Spleen (tissue), 7 donors: ENCODE results near the gene MATCAP1.

Experiments
- POLR2A ChIP-seq, 3 donors: fragments of 450-650 bp; IDR thresholded peaks; one replicate each; pipeline ENCODE4 v1.5.1; 2017; ENCODE audit warnings: antibody characterized with exemption in 3 of 3, mild to moderate bottlenecking in 1 of 3
- POLR2AphosphoS5 ChIP-seq, 3 donors: sonication (generic); formaldehyde crosslinking; IDR thresholded peaks; one replicate each; pipeline ENCODE4 v1.5.1; 2017; ENCODE audit warnings: antibody characterized with exemption in 3 of 3
- TF ChIP-seq, protein P1 (sequence below), 11 experiments: fragments of 200-600 bp in 7 of 11; fragments of 450-650 bp in 4 of 11; sonication (generic) in 4 of 11; IDR thresholded peaks in 8 of 11; conservative IDR thresholded peaks in 3 of 11; 1 replicate in 7 of 11; 2 replicates in 4 of 11; pipeline versions ENCODE4 v1.4.0 to v1.8.0; 2016 to 2021; ENCODE audit warnings: antibody characterized with exemption in 11 of 11, inconsistent platforms in 4 of 11, mild to moderate bottlenecking in 1 of 11
- donor health status: DM: no; HTN: no; CAD: no; lungs with moderate emphysema.
- donor health status: DM: no; HTN: no; CAD: no.
- donor health status: DM: no; HTN: no; CAD: no.

DNA sequence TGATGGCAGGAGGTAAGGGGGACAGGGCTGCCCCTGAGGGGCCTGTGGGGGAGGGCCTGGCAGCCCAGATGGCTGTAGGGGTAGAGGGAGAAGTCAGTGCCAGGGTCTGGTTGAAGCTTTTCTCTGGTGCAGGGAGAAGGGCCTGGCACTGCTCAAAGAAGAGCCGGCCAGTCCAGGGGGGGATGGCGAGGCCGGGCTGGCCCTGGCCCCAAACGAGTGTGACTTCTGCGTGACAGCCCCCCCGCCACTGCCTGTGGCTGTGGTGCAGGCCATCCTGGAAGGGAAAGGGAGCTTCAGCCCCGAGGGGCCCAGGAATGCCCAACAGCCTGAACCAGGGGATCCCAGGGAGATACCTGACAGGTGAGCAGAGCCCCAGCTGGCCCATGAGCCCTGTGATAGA lies 16.2 kb downstream of the MATCAP1 start:
- TF ChIP-seq, protein P1, sequence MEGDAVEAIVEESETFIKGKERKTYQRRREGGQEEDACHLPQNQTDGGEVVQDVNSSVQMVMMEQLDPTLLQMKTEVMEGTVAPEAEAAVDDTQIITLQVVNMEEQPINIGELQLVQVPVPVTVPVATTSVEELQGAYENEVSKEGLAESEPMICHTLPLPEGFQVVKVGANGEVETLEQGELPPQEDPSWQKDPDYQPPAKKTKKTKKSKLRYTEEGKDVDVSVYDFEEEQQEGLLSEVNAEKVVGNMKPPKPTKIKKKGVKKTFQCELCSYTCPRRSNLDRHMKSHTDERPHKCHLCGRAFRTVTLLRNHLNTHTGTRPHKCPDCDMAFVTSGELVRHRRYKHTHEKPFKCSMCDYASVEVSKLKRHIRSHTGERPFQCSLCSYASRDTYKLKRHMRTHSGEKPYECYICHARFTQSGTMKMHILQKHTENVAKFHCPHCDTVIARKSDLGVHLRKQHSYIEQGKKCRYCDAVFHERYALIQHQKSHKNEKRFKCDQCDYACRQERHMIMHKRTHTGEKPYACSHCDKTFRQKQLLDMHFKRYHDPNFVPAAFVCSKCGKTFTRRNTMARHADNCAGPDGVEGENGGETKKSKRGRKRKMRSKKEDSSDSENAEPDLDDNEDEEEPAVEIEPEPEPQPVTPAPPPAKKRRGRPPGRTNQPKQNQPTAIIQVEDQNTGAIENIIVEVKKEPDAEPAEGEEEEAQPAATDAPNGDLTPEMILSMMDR (IDR thresholded peaks at IDR 0.05 in 8 of 11, conservative IDR thresholded peaks at IDR 0.05 in 3 of 11) = no peak
- TF ChIP-seq POLR2AphosphoS5 (IDR thresholded peaks at IDR 0.05) (no peak), POLR2A (IDR thresholded peaks at IDR 0.05) (no peak)
